SK-N-SH (cell line): ENCODE data around the gene AUH. TPM values are rescaled to one million over a fixed set of nuclear protein-coding genes. Genes with fewer than 3 reads are reported as not detected.
A peak's percentile ranks its signal among the peaks of the same experiment; 100 is the strongest.

Experiments
- CTCF ChIA-PET: fragments of 300-600, 350-600 bp; formaldehyde crosslinking; extraction: SDS; loops from one replicate; lab custom pipeline; 2021; lab: Yijun Ruan, JAX
- POLR2A ChIA-PET: fragments of 350-600 bp; sonication (Branson Sonifier 250); formaldehyde crosslinking; extraction: SDS; loops from one replicate; lab custom pipeline; 2020; ENCODE audit warnings: antibody characterized with exemption, inconsistent platforms; lab: Yijun Ruan, JAX
- DNase-seq: peaks from one replicate; pipeline ENCODE4 v3.0.0; 2012
- H2AFZ ChIP-seq: fragments of 200-600 bp; sonication (generic); 2 replicates; pipeline ENCODE4 v1.8.1; 2016; ENCODE audit warnings: antibody characterized with exemption, mild to moderate bottlenecking, low read depth
- H3F3A ChIP-seq: fragments of 200-600 bp; sonication (generic); replicated peaks from 2 replicates; pipeline ENCODE3; 2016; ENCODE audit warnings: antibody characterized with exemption, mild to moderate bottlenecking; ENCODE audit not compliant: insufficient read depth
- H3K27ac ChIP-seq, 2 experiments: fragments of 200-500 bp in 1 of 2; fragments of 200-600 bp in 1 of 2; sonication (Bioruptor generic) in 1 of 2; sonication (generic), shearing (Covaris generic) in 1 of 2; 2 replicates each; pipeline versions ENCODE4 v1.5.1 to v1.6.1; 2014 to 2016; ENCODE audit warnings: low read depth in 2 of 2, inconsistent platforms in 1 of 2, low read length in 1 of 2, mild to moderate bottlenecking in 1 of 2, mixed read lengths in 1 of 2
- H3K27me3 ChIP-seq: fragments of 200-600 bp; sonication (generic), shearing (Covaris generic); 2 replicates; pipeline ENCODE4 v1.6.1; 2016; ENCODE audit warnings: mixed run types; ENCODE audit not compliant: insufficient read depth
- H3K36me3 ChIP-seq, 2 experiments: fragments of 200-500 bp in 1 of 2; fragments of 200-600 bp in 1 of 2; sonication (Bioruptor generic) in 1 of 2; sonication (generic) in 1 of 2; replicated peaks in 1 of 2; 2 replicates each; pipeline versions ENCODE3 to v1.5.1; 2014 to 2016; ENCODE audit warnings: low read length in 1 of 2, mild to moderate bottlenecking in 1 of 2; ENCODE audit not compliant: insufficient read depth in 2 of 2, control insufficient read depth in 1 of 2
- H3K4me1 ChIP-seq, 2 experiments: fragments of 200-500 bp in 1 of 2; fragments of 200-600 bp in 1 of 2; sonication (Bioruptor generic) in 1 of 2; sonication (generic), shearing (Covaris generic) in 1 of 2; 2 replicates each; pipeline versions ENCODE4 v1.5.1 to v1.6.1; 2014 to 2016; ENCODE audit warnings: low read depth in 1 of 2, low read length in 1 of 2, mixed run types in 1 of 2; ENCODE audit not compliant: insufficient read depth in 2 of 2, control insufficient read depth in 1 of 2
- H3K4me2 ChIP-seq: fragments of 200-600 bp; sonication (generic), shearing (Covaris generic); 2 replicates; pipeline ENCODE4 v1.6.1; 2017; ENCODE audit warnings: mixed run types
- H3K4me3 ChIP-seq, 2 experiments: fragments of 200-500 bp in 1 of 2; fragments of 200-600 bp in 1 of 2; sonication (Bioruptor generic) in 1 of 2; sonication (generic), shearing (Covaris generic) in 1 of 2; 2 replicates each; pipeline versions ENCODE4 v1.5.1 to v1.8.1; 2014 to 2016; ENCODE audit warnings: low read depth in 2 of 2, inconsistent platforms in 1 of 2, low read length in 1 of 2, mild to moderate bottlenecking in 1 of 2, mixed read lengths in 1 of 2, moderate library complexity in 1 of 2
- H3K79me2 ChIP-seq: fragments of 200-600 bp; sonication (generic); 2 replicates; pipeline ENCODE4 v1.8.1; 2017; ENCODE audit warnings: mild to moderate bottlenecking; ENCODE audit not compliant: insufficient read depth
- H3K9ac ChIP-seq: fragments of 200-600 bp; sonication (generic); 2 replicates; pipeline ENCODE4 v1.6.1; 2017; ENCODE audit warnings: mixed run types
- H3K9me2 ChIP-seq: fragments of 200-600 bp; sonication (generic); 2 replicates; pipeline ENCODE4 v1.6.1; 2017; ENCODE audit warnings: mixed run types
- H3K9me3 ChIP-seq: fragments of 200-600 bp; sonication (generic); 2 replicates; pipeline ENCODE4 v1.6.1; 2017; ENCODE audit warnings: mixed run types, mild to moderate bottlenecking, moderate library complexity
- H4K20me1 ChIP-seq: fragments of 200-600 bp; sonication (generic); 2 replicates; pipeline ENCODE4 v1.6.1; 2017; ENCODE audit warnings: mild to moderate bottlenecking, mixed run types; ENCODE audit not compliant: insufficient read depth
- CHD2 ChIP-seq: fragments of 150-350 bp; IDR thresholded peaks from 2 replicates; pipeline ENCODE4 v1.6.1; 2018; ENCODE audit warnings: low read length; ENCODE audit not compliant: partially characterized antibody
- EP300 ChIP-seq, 2 experiments: IDR thresholded peaks; 2 replicates each; pipeline versions ENCODE4 v1.4.0 to v1.6.1; 2012; ENCODE audit warnings: borderline replicate concordance in 1 of 2, low read depth in 1 of 2, low read length in 1 of 2
- FOSL2 ChIP-seq: IDR thresholded peaks from 2 replicates; pipeline ENCODE4 v1.4.0; 2012; ENCODE audit warnings: low read depth, mild to moderate bottlenecking, moderate library complexity, borderline replicate concordance
- FOXJ3 ChIP-seq: sonication (generic); formaldehyde crosslinking; IDR thresholded peaks from 2 replicates; pipeline ENCODE4 v1.5.1; 2020; ENCODE audit warnings: mild to moderate bottlenecking, missing genetic modification reagents
- GATA2 ChIP-seq: sonication (generic); formaldehyde crosslinking; IDR thresholded peaks from 2 replicates; pipeline ENCODE4 v1.5.0; 2020; ENCODE audit warnings: mild to moderate bottlenecking, missing genetic modification reagents
- MXI1 ChIP-seq: IDR thresholded peaks from 2 replicates; pipeline ENCODE4 v1.6.1; 2012; ENCODE audit warnings: mild to moderate bottlenecking, low read depth, low read length, improper control_type of control experiment
- NFIC ChIP-seq: IDR thresholded peaks from 2 replicates; pipeline ENCODE4 v1.4.0; 2012; ENCODE audit warnings: borderline replicate concordance
- NRF1 ChIP-seq: IDR thresholded peaks from 2 replicates; pipeline ENCODE4 v1.6.1; 2012; ENCODE audit warnings: low read depth, mild to moderate bottlenecking, low read length
- RAD21 ChIP-seq: IDR thresholded peaks from 2 replicates; pipeline ENCODE4 v1.6.1; 2012; ENCODE audit warnings: mild to moderate bottlenecking, low read length
- RXRA ChIP-seq: IDR thresholded peaks from 2 replicates; pipeline ENCODE4 v1.4.0; 2012; ENCODE audit warnings: low read depth, mild to moderate bottlenecking, borderline replicate concordance
- SMC3 ChIP-seq: IDR thresholded peaks from 2 replicates; pipeline ENCODE4 v1.6.1; 2012; ENCODE audit warnings: low read depth, low read length, improper control_type of control experiment
- TCF12 ChIP-seq: IDR thresholded peaks from 2 replicates; pipeline ENCODE4 v1.4.0; 2012
- WGBS: methylation state at CpG from one replicate; pipeline ENCODE4 v1.1.6; 2017; ENCODE audit warnings: low lambda C conversion rate; 5-methylcytosine and 5-hydroxymethylcytosine counted together
- polyA plus RNA-seq, 3 experiments: library from polyadenylated mRNA; depleted of rRNA; stranded (reverse); fragments of >200 nt; gene quantifications; 2 replicates each; pipeline ENCODE4 v1.2.3, GENCODE V29; 2012
- TF ChIP-seq, protein P1 (sequence below): IDR thresholded peaks from 2 replicates; pipeline ENCODE4; 2012
- TF ChIP-seq, protein P2 (sequence below): IDR thresholded peaks from 2 replicates; pipeline ENCODE4 v1.4.0; 2012; ENCODE audit warnings: low read depth, borderline replicate concordance
- TF ChIP-seq, protein P3 (sequence below): fragments of 150-350 bp; IDR thresholded peaks from 2 replicates; pipeline ENCODE4 v1.6.1; 2017; ENCODE audit warnings: antibody characterized with exemption, low read length, low read depth, borderline replicate concordance
- TF ChIP-seq, protein P4 (sequence below): IDR thresholded peaks from 2 replicates; pipeline ENCODE4 v1.4.0; 2012; ENCODE audit warnings: low read depth, borderline replicate concordance
- TF ChIP-seq, protein P5 (sequence below): fragments of 200-600 bp; sonication (generic); IDR thresholded peaks from 2 replicates; pipeline ENCODE4 v1.6.1; 2017; ENCODE audit warnings: antibody characterized with exemption, mild to moderate bottlenecking, moderate library complexity

Gene AUH
- polyA plus RNA-seq, 1 of the 3 experiments (the other 2 are of a cell fraction): 7.6 TPM

DNA sequence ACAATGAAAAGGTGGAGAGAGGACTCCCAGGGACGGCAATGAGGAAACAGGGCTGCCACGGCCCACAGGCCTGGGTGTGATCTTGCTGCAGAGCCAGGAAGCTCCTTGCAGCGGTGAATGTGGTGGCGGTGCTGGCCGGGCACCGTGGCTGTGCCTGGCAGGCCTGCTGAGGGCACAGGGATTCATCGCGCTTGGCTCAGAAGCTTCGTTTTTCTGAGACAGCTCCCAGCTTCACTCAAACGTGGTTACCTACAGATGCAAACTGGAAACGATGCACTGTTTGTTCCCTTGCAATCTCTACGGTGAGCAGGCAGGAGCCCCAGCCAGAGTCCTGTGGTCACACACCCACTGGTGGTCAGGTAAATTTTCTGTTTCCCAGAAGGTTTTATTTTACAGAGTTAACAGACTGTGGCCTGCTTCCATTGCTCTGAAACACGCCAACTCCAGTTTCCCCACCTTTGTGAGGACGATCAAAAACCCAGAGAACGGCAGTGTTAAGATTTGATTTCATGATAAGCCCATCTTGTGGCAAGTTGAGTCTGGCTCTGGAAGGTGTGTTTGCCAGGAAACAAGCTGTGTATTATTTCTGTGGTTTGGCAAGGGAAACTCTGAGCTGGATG lies 183.9 kb downstream of the AUH start:
- Histone ChIP-seq H3K36me3 (no peaks in the 10 kb centered on the region), H4K20me1 (no peaks in the 10 kb centered on the region), H3K79me2 (no peaks in the 10 kb centered on the region), H2AFZ (0 out of 2 replicates have a peak overlapping the region, but pooled peaks have one; percentile 35), H3K9me3 (no peaks in the 10 kb centered on the region), H3K9ac (no peak overlapping the region), H3K4me3 (no peak overlapping the region), H3F3A (no peaks in the 10 kb centered on the region), H3K27ac (no peak overlapping the region), H3K4me2 (no peak overlapping the region), H3K9me2 (no peaks in the 10 kb centered on the region), H3K4me1 (no peaks in the 10 kb centered on the region), H3K27me3 (no peaks in the 10 kb centered on the region)
- no peak for DNase-seq
- 74% methylated on average over 13 of the region's 15 CpGs for WGBS
- ChIA-PET POLR2A (no interaction called here), CTCF (interaction anchor here (1.2 kb wide), 2 partner anchors 13 to 141 kb away, joined by 3 to 6 read pairs; no protein-coding TSS in a partner anchor)
- TF ChIP-seq, protein P1, sequence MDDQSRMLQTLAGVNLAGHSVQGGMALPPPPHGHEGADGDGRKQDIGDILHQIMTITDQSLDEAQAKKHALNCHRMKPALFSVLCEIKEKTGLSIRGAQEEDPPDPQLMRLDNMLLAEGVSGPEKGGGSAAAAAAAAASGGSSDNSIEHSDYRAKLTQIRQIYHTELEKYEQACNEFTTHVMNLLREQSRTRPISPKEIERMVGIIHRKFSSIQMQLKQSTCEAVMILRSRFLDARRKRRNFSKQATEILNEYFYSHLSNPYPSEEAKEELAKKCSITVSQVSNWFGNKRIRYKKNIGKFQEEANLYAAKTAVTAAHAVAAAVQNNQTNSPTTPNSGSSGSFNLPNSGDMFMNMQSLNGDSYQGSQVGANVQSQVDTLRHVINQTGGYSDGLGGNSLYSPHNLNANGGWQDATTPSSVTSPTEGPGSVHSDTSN: 0 out of 2 replicates have a peak, but pooled peaks have one; percentile 13
- TF ChIP-seq NFIC (peak; percentile 64), TCF12 (peak; percentile 43), FOSL2 (no peak)
- TF ChIP-seq, protein P2, sequence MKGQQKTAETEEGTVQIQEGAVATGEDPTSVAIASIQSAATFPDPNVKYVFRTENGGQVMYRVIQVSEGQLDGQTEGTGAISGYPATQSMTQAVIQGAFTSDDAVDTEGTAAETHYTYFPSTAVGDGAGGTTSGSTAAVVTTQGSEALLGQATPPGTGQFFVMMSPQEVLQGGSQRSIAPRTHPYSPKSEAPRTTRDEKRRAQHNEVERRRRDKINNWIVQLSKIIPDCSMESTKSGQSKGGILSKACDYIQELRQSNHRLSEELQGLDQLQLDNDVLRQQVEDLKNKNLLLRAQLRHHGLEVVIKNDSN: no peak
- TF ChIP-seq, protein P3, sequence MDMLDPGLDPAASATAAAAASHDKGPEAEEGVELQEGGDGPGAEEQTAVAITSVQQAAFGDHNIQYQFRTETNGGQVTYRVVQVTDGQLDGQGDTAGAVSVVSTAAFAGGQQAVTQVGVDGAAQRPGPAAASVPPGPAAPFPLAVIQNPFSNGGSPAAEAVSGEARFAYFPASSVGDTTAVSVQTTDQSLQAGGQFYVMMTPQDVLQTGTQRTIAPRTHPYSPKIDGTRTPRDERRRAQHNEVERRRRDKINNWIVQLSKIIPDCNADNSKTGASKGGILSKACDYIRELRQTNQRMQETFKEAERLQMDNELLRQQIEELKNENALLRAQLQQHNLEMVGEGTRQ: no peak

DNA sequence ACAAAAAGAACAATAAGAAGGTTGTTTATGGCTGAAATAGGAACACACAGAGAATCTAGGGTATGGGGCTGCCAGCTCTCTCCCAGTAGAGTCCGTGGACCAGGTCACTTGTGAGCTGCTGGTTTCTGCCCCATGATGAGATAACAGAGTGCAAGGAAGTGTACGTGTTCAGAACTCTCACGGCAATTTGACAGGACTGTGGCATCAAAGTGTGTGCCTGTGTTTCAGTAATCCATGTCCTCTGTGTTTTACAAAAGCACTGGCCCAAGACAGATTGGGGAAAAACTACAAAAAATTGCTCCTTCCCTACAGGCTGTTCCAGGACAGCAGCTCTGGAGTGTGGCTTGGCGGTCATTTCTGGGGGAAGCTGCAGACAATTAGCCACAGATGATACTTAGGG lies 184.6 kb downstream of the AUH start:
- DNase-seq: no peak
- Histone ChIP-seq H3K9ac (no peak overlapping the region), H3K27ac (no peak overlapping the region), H3K36me3 (no peaks in the 10 kb centered on the region), H3K4me2 (no peak overlapping the region), H3K27me3 (no peaks in the 10 kb centered on the region), H2AFZ (no peak overlapping the region), H3F3A (no peaks in the 10 kb centered on the region), H3K9me3 (0 out of 2 replicates have a peak, but pooled peaks cover under 1% of the 10 kb centered on the region), H3K4me1 (no peaks in the 10 kb centered on the region), H4K20me1 (no peaks in the 10 kb centered on the region), H3K79me2 (no peaks in the 10 kb centered on the region), H3K9me2 (no peaks in the 10 kb centered on the region), H3K4me3 (no peak overlapping the region)
- POLR2A ChIA-PET: no interaction called here
- WGBS: 88% methylated on average over 4 of the region's 4 CpGs
- CTCF ChIA-PET: interaction anchor here (1.2 kb wide), 2 partner anchors 13 to 140 kb away, joined by 3 to 6 read pairs; no protein-coding TSS in a partner anchor
- TF ChIP-seq RAD21 (no peak), GATA2 (CRISPR knock-in tag) (no peak), FOXJ3 (CRISPR knock-in tag) (no peak), NRF1 (no peak), MXI1 (no peak), RXRA (no peak), SMC3 (no peak), EP300 (IDR thresholded peaks at IDR 0.05; ENCODE audit: borderline replicate concordance in 1 of 2, low read depth in 1 of 2, low read length in 1 of 2) (no peak), CHD2 (no peak)
- TF ChIP-seq, protein P4, sequence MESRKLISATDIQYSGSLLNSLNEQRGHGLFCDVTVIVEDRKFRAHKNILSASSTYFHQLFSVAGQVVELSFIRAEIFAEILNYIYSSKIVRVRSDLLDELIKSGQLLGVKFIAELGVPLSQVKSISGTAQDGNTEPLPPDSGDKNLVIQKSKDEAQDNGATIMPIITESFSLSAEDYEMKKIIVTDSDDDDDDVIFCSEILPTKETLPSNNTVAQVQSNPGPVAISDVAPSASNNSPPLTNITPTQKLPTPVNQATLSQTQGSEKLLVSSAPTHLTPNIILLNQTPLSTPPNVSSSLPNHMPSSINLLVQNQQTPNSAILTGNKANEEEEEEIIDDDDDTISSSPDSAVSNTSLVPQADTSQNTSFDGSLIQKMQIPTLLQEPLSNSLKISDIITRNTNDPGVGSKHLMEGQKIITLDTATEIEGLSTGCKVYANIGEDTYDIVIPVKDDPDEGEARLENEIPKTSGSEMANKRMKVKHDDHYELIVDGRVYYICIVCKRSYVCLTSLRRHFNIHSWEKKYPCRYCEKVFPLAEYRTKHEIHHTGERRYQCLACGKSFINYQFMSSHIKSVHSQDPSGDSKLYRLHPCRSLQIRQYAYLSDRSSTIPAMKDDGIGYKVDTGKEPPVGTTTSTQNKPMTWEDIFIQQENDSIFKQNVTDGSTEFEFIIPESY: no peak
- TF ChIP-seq, protein P1: no peak
- TF ChIP-seq, protein P5, sequence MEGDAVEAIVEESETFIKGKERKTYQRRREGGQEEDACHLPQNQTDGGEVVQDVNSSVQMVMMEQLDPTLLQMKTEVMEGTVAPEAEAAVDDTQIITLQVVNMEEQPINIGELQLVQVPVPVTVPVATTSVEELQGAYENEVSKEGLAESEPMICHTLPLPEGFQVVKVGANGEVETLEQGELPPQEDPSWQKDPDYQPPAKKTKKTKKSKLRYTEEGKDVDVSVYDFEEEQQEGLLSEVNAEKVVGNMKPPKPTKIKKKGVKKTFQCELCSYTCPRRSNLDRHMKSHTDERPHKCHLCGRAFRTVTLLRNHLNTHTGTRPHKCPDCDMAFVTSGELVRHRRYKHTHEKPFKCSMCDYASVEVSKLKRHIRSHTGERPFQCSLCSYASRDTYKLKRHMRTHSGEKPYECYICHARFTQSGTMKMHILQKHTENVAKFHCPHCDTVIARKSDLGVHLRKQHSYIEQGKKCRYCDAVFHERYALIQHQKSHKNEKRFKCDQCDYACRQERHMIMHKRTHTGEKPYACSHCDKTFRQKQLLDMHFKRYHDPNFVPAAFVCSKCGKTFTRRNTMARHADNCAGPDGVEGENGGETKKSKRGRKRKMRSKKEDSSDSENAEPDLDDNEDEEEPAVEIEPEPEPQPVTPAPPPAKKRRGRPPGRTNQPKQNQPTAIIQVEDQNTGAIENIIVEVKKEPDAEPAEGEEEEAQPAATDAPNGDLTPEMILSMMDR: no peak
